Measurements from ENCODE around the gene PHACTR3.

Gene PHACTR3

GRCh38 chr20:59671661-59672471, 67.5 kb downstream of the PHACTR3 start:
- no peak for DNase-seq (ENCODE audit: low read depth, low spot score)

- no peak for DNase-seq (ENCODE audit: low read depth, low spot score)
These were observed 68.2 kb downstream of the PHACTR3 start for GRCh38 chr20:59672576-59672975.

- no peak for DNase-seq (ENCODE audit: low read depth, low spot score)
These were observed 69.1 kb downstream of the PHACTR3 start for GRCh38 chr20:59673288-59673997.

GRCh38 chr20:59673998-59674445, 69.7 kb downstream of the PHACTR3 start:
- DNase-seq (ENCODE audit: low read depth, low spot score) = no peak

GRCh38 chr20:59676126-59676850, 71.9 kb downstream of the PHACTR3 start:
- DNase-seq (ENCODE audit: low read depth, low spot score) = no peak

DNA sequence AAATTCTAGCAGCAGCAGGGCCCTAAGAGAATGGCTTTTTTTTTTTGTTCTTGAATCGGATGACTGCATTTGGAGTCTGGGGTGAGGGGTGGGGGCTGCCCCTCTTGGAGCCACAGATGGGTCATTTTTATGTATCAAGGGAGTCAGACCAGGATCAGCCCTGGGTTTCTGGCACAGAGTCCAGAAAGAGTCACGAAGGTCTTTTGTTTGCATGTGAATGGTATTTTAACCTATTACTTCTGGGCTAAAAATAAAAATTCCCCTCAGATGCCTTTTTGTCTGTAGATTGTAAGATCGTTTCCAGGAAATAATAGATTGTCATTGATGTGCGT, 72.5 kb downstream of the PHACTR3 start:
- DNase-seq (ENCODE audit: low read depth, low spot score) = no peak

DNA sequence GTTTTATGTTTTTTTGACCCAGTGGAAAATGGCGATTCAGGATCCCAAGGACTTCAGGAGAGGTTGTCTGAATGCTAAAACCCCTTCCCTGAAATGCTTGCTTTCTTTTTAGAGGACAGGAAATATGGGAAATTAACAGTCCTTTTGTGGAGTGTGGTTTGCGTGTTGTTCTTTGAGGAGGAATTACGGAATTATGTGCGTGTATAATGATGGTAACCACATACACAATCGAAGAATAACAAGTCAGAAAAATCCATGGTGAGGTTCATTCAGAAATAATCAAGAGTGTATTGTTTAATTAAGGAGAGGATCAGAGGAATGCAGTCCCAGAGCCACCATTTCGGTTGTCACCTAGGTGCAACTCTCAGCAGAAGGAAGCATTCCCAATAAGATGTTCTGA, 73.2 kb downstream of the PHACTR3 start:
- DNase-seq (ENCODE audit: low read depth, low spot score) = no peak

GRCh38 chr20:59678288-59678687, 73.9 kb downstream of the PHACTR3 start:
- DNase-seq (ENCODE audit: low read depth, low spot score) = no peak

DNA sequence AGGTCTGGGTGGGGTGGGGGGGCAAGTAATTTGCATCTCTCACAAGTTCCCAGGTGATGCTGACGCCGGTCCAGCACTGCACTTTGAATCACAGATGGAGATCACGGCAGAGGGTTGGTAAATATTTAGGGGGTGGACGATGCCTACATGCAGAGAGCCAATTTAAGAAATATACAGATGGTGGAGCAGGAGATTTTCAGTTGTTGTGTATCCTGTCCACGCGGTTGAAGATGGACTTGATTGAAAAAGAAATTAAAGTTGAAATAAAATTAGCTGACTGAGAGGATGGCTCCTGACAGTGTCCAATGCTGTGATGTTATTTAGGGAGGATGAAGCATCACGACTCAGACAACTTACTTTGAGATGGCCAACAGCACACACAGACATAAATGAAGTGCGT, 74.6 kb downstream of the PHACTR3 start:
- no peak for DNase-seq (ENCODE audit: low read depth, low spot score)

DNA sequence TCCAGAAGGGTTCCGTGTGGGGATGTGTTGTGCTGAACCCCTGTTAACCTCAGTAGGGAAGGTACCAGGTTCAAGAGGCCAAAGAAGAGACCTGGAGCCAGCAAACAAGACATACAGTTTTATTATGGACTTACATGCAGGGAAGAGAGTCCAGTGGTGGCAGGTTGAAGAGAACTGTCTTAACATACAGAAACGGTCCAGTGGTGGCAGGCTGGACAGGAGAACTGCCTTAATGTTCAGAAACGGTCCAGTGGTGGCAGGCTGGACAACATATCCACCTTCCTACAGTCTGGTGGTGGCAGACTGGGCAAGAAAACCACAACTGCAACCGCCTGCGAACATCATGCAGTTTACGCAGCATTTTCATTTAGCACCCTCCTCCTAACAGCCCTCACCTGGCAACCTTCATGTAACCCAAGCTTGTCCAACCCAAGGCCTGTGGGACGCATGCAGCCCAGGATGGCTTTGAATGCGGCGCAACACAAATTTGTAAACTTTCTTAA, 75.9 kb downstream of the PHACTR3 start:
- no peak for DNase-seq (ENCODE audit: low read depth, low spot score)

- no peak for DNase-seq (ENCODE audit: low read depth, low spot score)
These were observed 76.5 kb downstream of the PHACTR3 start for GRCh38 chr20:59680852-59681251.

GRCh38 chr20:59682603-59683002, 78.3 kb downstream of the PHACTR3 start:
- no peak for DNase-seq (ENCODE audit: low read depth, low spot score)

DNA sequence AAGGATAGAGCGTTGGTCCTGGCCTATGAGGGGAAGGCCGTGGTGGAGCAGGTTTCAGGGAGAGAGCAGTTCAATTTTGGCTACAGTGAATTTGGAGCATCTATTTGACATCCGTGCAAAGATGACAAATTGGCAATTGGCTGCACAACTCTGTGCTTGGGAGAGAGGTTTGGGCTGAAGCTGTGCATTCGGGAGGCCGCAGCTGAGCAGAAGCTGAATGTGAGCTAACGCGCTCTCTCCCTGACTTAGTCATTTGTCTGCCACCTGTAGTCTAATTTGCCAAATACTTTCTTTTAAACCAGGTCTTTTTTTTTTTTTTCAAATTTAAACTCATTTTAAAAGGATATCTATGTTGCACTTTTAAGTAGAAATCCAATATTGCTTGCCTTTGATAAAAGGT, 78.8 kb downstream of the PHACTR3 start:
- no peak for DNase-seq (ENCODE audit: low read depth, low spot score)

DNA sequence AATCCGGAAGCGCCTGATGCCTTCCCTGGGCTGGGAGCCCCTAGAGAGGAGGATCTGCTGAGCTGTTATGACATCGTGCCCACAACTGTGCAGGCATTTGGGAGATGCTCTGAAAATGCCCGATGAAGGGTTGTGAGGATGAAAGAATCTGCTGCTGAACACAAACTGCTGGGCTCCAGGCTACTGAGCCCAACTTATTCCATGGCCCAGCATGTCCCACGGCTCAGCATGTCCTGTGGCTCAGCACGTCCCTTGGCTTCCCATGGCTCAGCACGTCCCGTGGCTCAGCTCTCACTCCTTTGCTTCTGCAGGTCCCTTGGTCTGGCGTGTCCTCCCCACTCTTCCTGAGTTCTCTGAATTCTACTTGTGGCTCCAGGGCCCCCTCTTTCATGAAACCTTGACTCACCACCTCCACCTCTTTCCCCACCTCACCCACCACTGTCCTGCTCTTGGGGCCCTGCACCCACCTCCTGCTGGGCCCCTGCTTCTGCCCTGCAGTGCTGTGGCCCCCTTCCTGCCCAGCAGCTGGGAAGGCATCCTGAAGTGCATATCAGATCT, 80.4 kb downstream of the PHACTR3 start:
- no peak for DNase-seq (ENCODE audit: low read depth, low spot score)

GRCh38 chr20:59686404-59687346, 82.3 kb downstream of the PHACTR3 start:
- no peak for DNase-seq (ENCODE audit: low read depth, low spot score)

DNA sequence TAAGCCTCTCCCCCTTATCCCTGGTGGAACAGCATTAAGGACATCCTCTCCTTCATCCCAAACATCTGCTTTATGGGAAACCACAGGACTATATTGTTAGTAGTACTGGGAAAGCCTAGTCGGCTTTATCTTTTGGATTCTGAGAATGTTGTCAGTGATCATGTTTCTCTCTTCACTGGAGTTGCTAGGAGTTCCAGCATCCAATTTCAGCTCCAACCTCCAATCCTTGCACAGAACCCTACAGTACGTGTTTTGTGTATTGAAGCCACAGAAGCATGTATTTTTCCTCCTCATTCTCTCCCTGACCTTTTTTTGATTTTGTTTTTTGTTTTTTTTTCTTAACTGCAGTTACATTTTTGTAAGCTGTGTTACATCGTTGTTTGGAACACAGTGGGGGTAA, 84.0 kb downstream of the PHACTR3 start:
- no peak for DNase-seq (ENCODE audit: low read depth, low spot score)

DNA sequence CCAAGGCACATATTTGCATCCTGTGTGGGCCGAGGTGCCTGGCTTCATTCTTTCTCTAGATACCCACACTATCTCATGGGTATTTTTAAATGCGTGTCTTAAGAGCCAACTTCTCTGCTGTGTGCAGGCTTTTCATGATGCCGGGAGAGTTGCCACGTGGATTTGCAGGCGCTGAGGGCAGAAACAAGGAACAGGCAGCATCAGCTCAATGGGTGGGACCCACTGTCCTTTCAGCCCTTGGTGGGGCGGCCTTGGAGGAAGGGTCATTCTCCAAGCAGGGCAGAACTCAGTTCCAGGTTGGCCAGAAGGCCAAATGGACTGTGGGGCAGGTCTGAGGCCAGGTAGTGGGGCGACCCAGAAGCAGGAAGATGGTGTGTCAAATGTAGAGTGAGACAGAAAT, 84.7 kb downstream of the PHACTR3 start:
- no peak for DNase-seq (ENCODE audit: low read depth, low spot score)

GRCh38 chr20:59690101-59690500, 85.8 kb downstream of the PHACTR3 start:
- DNase-seq (ENCODE audit: low read depth, low spot score) = no peak

DNA sequence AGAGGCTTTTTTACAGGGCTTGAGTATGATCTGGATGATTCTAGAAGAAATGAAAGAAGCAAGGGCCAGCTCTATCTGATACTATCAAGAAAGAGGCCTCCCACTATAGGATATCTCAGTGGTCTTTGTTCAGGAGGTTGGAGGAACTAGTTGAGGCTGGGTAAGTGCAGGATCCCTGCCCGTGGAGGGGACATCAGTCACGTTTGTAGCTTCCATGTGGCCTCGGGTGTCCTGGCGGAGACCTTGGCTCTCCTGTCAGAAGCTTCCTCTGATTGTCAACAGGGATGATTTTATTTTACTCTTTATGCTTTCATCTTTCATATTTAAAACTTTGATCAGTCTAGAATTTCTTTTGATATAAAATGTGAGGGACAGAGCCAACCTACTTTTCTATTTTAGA, 86.6 kb downstream of the PHACTR3 start:
- no peak for DNase-seq (ENCODE audit: low read depth, low spot score)

GRCh38 chr20:59692139-59692538, 87.8 kb downstream of the PHACTR3 start:
- no peak for DNase-seq (ENCODE audit: low read depth, low spot score)

DNA sequence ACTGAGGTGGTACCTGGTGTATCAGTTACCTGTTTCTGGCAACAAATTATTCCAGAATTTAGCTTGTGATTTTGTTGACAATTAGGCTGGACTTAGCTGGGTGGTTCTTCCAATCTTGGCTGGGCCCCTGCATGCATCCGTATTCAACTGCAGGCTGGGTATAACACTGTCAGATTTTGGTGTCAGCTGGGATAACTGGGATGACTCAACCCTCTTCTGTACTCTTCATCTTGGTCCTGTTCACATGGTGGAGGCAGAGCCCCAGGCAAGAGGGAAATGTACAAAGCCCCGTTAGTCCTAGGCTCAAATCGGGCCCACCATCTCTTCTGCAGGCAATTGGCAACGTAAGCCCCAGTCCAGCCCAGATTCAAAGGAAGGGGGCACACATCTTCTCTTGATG, 89.2 kb downstream of the PHACTR3 start:
- no peak for DNase-seq (ENCODE audit: low read depth, low spot score)
